ENCODE results near the gene RSF1.

RSF1 gene

DNA sequence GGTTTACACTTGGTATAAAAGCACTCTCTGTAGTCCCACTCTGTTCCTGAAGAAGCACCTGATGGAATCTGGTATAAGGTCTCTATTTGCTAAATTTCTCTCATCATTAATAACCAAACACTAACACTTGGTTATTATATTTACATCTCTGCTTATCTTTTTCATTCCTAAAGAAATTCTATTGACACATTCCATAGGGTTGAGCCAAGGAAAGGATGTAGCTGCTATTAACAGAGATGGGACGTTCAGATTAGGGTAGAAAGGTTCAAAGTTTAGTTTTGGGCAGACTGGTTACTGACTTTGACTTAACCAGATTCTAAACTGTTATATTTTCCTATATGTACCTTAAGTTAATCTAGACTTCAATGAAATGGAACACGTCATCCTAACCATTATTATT is 91.5 kb downstream of the RSF1 start:
- TF ChIP-seq, protein P1, sequence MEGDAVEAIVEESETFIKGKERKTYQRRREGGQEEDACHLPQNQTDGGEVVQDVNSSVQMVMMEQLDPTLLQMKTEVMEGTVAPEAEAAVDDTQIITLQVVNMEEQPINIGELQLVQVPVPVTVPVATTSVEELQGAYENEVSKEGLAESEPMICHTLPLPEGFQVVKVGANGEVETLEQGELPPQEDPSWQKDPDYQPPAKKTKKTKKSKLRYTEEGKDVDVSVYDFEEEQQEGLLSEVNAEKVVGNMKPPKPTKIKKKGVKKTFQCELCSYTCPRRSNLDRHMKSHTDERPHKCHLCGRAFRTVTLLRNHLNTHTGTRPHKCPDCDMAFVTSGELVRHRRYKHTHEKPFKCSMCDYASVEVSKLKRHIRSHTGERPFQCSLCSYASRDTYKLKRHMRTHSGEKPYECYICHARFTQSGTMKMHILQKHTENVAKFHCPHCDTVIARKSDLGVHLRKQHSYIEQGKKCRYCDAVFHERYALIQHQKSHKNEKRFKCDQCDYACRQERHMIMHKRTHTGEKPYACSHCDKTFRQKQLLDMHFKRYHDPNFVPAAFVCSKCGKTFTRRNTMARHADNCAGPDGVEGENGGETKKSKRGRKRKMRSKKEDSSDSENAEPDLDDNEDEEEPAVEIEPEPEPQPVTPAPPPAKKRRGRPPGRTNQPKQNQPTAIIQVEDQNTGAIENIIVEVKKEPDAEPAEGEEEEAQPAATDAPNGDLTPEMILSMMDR (conservative IDR thresholded peaks at IDR 0.05; ENCODE audit: low read length): no peak
- DNase-seq (ENCODE audit: low read depth): no peak
- no peak overlapping the region for H3K4me3 ChIP-seq (ENCODE audit: low read length)

DNA sequence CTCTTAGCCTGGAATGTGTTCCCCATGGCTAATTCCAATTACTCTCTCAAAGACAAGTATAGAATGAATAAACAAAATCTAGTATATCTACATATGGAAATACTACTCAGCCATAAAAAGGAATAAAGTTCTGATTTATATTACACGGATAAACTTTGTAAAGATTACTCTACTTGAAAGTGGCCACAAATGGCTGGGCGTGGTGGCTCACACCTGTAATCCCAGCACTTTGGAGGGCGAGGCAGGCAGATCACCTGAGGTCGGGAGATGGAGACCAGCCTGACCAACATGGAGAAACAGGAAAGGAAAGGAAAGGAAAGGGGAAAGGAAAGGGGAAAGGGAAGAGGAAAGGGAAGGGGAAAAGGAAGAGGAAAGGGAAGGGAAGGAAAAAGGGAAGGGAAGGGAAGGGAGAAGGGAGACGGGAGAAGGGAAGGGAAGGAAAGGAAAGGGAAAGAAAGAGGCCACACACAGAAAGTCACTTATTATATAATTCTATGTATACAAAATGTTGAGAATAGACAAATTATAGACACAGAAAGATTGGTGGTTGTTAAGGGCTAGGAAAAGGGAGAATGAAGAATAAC is 92.2 kb downstream of the RSF1 start:
- DNase-seq (ENCODE audit: low read depth): no peak
- TF ChIP-seq, protein P1 (conservative IDR thresholded peaks at IDR 0.05; ENCODE audit: low read length): no peak
- no peak overlapping the region for H3K4me3 ChIP-seq (ENCODE audit: low read length)

DNA sequence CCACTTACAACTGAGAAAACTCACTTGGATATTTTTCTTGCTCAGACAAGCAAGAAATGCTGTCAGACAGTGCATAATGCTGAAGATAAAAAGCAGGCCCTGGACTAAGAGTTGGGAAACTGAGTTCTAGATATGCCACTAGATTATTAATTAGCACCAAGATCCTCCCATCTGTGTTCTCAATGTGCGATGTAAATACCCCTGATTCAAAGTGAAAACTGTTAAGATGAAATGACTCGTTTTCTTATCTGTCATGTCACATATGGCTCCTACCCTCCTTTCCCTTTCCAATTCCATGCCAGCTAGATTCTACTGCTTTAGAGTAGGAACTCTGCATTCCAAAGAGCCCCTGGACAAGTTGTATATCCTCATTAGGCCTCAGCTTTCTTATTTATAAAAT is 94.0 kb downstream of the RSF1 start:
- H3K4me3 ChIP-seq (ENCODE audit: low read length): no peak overlapping the region
- TF ChIP-seq, protein P1 (conservative IDR thresholded peaks at IDR 0.05; ENCODE audit: low read length): no peak
- no peak for DNase-seq (ENCODE audit: low read depth)

DNA sequence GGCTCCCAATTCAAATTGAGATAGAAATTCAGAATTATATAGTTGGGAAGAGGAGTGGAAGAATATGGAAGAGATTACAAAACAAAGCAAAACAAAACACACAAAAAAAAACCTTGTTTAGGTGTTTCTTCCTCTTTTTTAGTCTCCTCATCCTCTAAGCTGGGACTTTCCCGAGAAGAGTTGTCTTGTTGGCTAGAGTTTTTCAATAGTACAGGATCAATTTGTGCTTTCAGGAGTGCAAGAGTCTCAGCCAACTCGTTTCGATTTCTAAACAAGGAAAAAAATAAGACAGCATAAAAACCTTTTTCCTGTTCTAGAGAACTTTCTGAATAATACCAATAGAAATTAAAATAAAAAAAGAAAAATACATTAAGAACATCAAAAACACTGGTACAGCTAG is 95.1 kb downstream of the RSF1 start:
- TF ChIP-seq, protein P1 (conservative IDR thresholded peaks at IDR 0.05; ENCODE audit: low read length): no peak
- DNase-seq (ENCODE audit: low read depth): no peak
- H3K4me3 ChIP-seq (ENCODE audit: low read length): no peak overlapping the region

DNA sequence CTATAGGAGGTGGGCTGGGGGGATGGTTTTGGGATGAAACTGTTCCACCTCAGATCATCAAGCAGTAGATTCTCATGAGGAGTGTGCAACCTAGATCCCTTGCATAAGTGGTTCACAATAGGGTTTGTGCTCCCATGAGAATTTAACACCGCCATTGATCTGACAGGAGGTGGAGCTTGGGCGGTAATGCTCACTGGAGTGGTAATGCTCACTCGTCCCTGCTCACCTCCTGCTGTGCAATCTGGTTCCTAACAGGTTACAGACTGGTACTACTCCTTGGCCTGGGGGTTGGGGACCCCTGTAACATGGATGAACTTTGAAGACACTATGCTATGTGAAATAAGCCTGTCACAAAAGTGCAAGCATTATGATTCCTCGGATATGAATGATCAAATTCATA is 95.9 kb downstream of the RSF1 start:
- TF ChIP-seq, protein P1 (conservative IDR thresholded peaks at IDR 0.05; ENCODE audit: low read length): no peak
- no peak for DNase-seq (ENCODE audit: low read depth)

DNA sequence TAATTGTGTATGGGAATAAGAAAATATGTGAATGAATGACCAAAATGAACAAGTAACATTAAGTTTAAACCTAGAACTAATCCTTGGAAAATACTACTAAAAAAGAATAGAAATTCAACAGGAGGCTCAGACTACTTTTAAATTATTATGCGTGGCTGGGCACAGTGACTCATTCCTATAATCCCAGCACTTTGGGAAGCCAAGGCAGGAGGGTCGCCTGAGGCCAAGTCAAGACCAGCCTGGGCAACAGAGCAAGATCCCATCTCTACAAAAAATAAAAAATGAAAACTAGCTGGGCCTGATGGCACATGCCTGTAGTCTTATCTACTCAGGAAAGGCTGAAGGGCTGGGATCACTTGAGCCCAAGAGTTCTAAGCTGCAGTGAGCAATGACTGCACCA is 97.5 kb downstream of the RSF1 start:
- H3K4me3 ChIP-seq (ENCODE audit: low read length): no peak overlapping the region
- no peak for DNase-seq (ENCODE audit: low read depth)
- TF ChIP-seq, protein P1 (conservative IDR thresholded peaks at IDR 0.05; ENCODE audit: low read length): no peak

More for the DNA sequence above, 95.9 kb downstream of the RSF1 start:
- no peak overlapping the region for H3K4me3 ChIP-seq (ENCODE audit: low read length)

DNA sequence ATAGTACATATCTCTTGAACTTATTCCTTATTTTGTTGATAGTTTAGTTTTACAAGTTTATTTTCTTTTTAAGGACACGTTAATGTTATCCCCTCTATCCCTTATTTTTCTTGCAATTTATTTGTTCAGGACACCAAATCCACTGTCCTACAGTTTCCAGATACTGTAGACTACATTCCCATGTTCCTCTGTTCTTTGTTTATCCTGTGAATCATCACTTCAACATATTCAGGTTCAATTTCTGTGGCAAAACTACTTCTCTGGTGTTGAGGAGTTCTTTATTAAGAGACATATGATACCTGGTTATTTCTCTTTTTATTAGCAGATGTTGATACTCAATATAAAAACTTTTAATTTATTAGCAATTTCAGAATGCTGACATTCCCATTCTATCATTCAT is 110.2 kb downstream of the RSF1 start:
- no peak for DNase-seq (ENCODE audit: low read depth)
- TF ChIP-seq, protein P1 (conservative IDR thresholded peaks at IDR 0.05; ENCODE audit: low read length): no peak
- H3K4me3 ChIP-seq (ENCODE audit: low read length): no peak overlapping the region
